GM10248 (cell line): Measurements from ENCODE around the gene AIF1L.

Experiments
- CTCF ChIA-PET: fragments of 300-600 bp; sonication (Branson Sonifier 250); formaldehyde crosslinking; extraction: SDS; loops from one replicate; lab custom pipeline; 2021; ENCODE audit warnings: antibody characterized with exemption; lab: Yijun Ruan, JAX
- POLR2A ChIA-PET: fragments of 350-650 bp; sonication (Branson Sonifier 250); formaldehyde crosslinking; extraction: SDS; loops from one replicate; lab custom pipeline; 2020; ENCODE audit warnings: antibody characterized with exemption; lab: Yijun Ruan, JAX
- DNase-seq: peaks from one replicate; pipeline ENCODE4 v3.0.0; 2012; ENCODE audit errors: extremely low spot score
- CTCF ChIP-seq: IDR thresholded peaks from 2 replicates; pipeline ENCODE4 v1.5.1; 2012; ENCODE audit warnings: mild to moderate bottlenecking, low read depth; ENCODE audit errors: extremely low read depth, missing control alignments, control extremely low read depth

AIF1L gene

GRCh38 chr9:131050831-131051230 is 45.5 kb upstream of the AIF1L start:
- ChIA-PET CTCF (interaction anchor here (0.8 to 1.9 kb wide), 5 partner anchors 15 to 286 kb away, joined by 3 to 8 read pairs (median 5); no protein-coding TSS in a partner anchor), POLR2A (no interaction called here)
- TF ChIP-seq CTCF, result no peak

GRCh38 chr9:131051592-131052517 is 44.5 kb upstream of the AIF1L start:
- TF ChIP-seq CTCF, result no peak
- ChIA-PET POLR2A (interaction anchor here (0.5 to 0.7 kb wide), 2 partner anchors 19 to 26 kb away, joined by 4 to 5 read pairs; no protein-coding TSS in a partner anchor), CTCF (interaction anchor here (1.8 to 1.9 kb wide), 2 partner anchors 16 to 285 kb away, joined by 6 to 8 read pairs; no protein-coding TSS in a partner anchor)
- no peak for DNase-seq

More at GRCh38 chr9:131050831-131051230, 45.5 kb upstream of the AIF1L start:
- no peak for DNase-seq

GRCh38 chr9:131053896-131054295 is 42.4 kb upstream of the AIF1L start:
- DNase-seq, result no peak
- TF ChIP-seq CTCF, result no peak
- POLR2A ChIA-PET, result no interaction called here
- CTCF ChIA-PET, result interaction anchor here (0.8 to 6.2 kb wide), 6 partner anchors 9 to 296 kb away, joined by 3 to 94 read pairs (median 4); no protein-coding TSS in a partner anchor

- no peak for DNase-seq
- TF ChIP-seq CTCF, result no peak
- CTCF ChIA-PET, result interaction anchor here (0.8 to 6.2 kb wide), 16 partner anchors 8 to 360 kb away, joined by 3 to 94 read pairs (median 6); no protein-coding TSS in a partner anchor
- POLR2A ChIA-PET, result no interaction called here
Observed at GRCh38 chr9:131056781-131057506, 39.4 kb upstream of the AIF1L start.

- CTCF ChIA-PET, result interaction anchor here (1.0 to 1.2 kb wide), 2 partner anchors 269 to 275 kb away, joined by 4 read pairs; no protein-coding TSS in a partner anchor
- POLR2A ChIA-PET, result no interaction called here
- DNase-seq, result no peak
- no peak for TF ChIP-seq CTCF
Observed at GRCh38 chr9:131060900-131061630, 35.3 kb upstream of the AIF1L start.

GRCh38 chr9:131062969-131063368 is 33.4 kb upstream of the AIF1L start:
- no peak for TF ChIP-seq CTCF
- POLR2A ChIA-PET, result no interaction called here
- DNase-seq, result no peak
- CTCF ChIA-PET, result interaction anchor here (0.7 to 2.0 kb wide), 6 partner anchors 9 to 274 kb away, joined by 3 to 6 read pairs (median 4); no protein-coding TSS in a partner anchor
